Measurements from ENCODE around the gene ZBTB20.

DNA sequence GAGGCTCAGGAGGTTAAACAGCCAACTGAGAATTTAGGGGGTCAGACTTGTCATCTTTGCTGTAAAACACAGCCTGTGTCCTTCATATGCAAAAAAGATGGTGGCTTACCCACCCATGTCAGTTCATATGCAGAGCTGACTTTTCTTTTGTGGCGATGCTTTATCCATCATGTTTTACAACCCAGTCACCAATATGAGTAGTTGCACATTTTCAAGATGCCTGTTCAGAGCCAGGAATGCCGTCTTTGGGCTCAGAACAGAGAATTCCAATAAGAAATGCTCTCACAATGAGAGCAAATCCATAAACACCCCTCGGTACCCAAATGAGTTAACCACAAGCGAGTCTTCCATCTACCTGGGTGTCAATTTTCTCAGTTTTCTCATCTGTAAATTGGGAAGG, 769.7 kb downstream of the ZBTB20 start:
- TF ChIP-seq, protein P1, sequence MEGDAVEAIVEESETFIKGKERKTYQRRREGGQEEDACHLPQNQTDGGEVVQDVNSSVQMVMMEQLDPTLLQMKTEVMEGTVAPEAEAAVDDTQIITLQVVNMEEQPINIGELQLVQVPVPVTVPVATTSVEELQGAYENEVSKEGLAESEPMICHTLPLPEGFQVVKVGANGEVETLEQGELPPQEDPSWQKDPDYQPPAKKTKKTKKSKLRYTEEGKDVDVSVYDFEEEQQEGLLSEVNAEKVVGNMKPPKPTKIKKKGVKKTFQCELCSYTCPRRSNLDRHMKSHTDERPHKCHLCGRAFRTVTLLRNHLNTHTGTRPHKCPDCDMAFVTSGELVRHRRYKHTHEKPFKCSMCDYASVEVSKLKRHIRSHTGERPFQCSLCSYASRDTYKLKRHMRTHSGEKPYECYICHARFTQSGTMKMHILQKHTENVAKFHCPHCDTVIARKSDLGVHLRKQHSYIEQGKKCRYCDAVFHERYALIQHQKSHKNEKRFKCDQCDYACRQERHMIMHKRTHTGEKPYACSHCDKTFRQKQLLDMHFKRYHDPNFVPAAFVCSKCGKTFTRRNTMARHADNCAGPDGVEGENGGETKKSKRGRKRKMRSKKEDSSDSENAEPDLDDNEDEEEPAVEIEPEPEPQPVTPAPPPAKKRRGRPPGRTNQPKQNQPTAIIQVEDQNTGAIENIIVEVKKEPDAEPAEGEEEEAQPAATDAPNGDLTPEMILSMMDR (IDR thresholded peaks at IDR 0.05; ENCODE audit: low read depth, low read length): no peak
- TF ChIP-seq EZH2phosphoT487 (IDR thresholded peaks at IDR 0.05; ENCODE audit: low read depth): no peak

Data from OCI-LY3 (cell line).